Neuronal stem cell (in vitro differentiated cells): Measurements from ENCODE around the gene PRDM15.

ENCODE experiments used
- DNase-seq: peaks from one replicate; pipeline ENCODE4 v3.0.0-alpha.2; 2013; ENCODE audit warnings: low spot score
- H2AFZ ChIP-seq: one replicate; pipeline ENCODE4 v1.6.1; 2013; ENCODE audit warnings: mild to moderate bottlenecking, low read length, inconsistent platforms
- H2AK5ac ChIP-seq: 2 replicates; pipeline ENCODE4 v1.6.1; 2013; ENCODE audit warnings: low read depth, mild to moderate bottlenecking, inconsistent platforms, low read length, moderate library complexity, mixed read lengths
- H2BK120ac ChIP-seq: 2 replicates; pipeline ENCODE4 v1.6.1; 2013; ENCODE audit warnings: low read depth, mild to moderate bottlenecking, inconsistent platforms, low read length, moderate library complexity, mixed read lengths
- H2BK12ac ChIP-seq: one replicate; pipeline ENCODE4 v1.6.1; 2013; ENCODE audit warnings: low read length, inconsistent platforms
- H2BK15ac ChIP-seq: 2 replicates; pipeline ENCODE4 v1.6.1; 2013; ENCODE audit warnings: mild to moderate bottlenecking, low read length, inconsistent platforms, mixed read lengths
- H2BK5ac ChIP-seq: one replicate; pipeline ENCODE4 v1.6.1; 2013; ENCODE audit warnings: inconsistent platforms, mild to moderate bottlenecking, low read length, moderate library complexity
- H3K14ac ChIP-seq: one replicate; pipeline ENCODE4 v1.6.1; 2013; ENCODE audit warnings: low read length, inconsistent platforms
- H3K18ac ChIP-seq: 2 replicates; pipeline ENCODE4 v1.6.1; 2013; ENCODE audit warnings: low read length, inconsistent platforms
- H3K23ac ChIP-seq: 2 replicates; pipeline ENCODE4 v1.6.1; 2013; ENCODE audit warnings: low read depth, mild to moderate bottlenecking, mixed read lengths, low read length, inconsistent platforms; ENCODE audit not compliant: poor library complexity
- H3K27ac ChIP-seq: replicated peaks from 3 replicates; pipeline ENCODE4 v1.5.1; 2013; ENCODE audit warnings: low read length, inconsistent platforms
- H3K27me3 ChIP-seq, 3 experiments: 2 replicates each; pipeline ENCODE4 v1.6.1; 2013; ENCODE audit warnings: low read length in 3 of 3, mild to moderate bottlenecking in 2 of 3, inconsistent platforms in 1 of 3, low read depth in 1 of 3, mixed read lengths in 1 of 3, moderate library complexity in 1 of 3; ENCODE audit not compliant: control insufficient read depth in 3 of 3, insufficient read depth in 3 of 3
- H3K36me3 ChIP-seq, 2 donors: replicated peaks in 1 of 2; 2 replicates each; pipeline ENCODE4 v1.6.1; 2013; ENCODE audit warnings: low read length in 2 of 2; ENCODE audit not compliant: control insufficient read depth in 2 of 2, insufficient read depth in 2 of 2
- H3K4ac ChIP-seq: 2 replicates; pipeline ENCODE4 v1.6.1; 2013; ENCODE audit warnings: inconsistent platforms, mild to moderate bottlenecking, low read length, moderate library complexity
- H3K4me1 ChIP-seq, 2 donors: 1 replicate in 1 of 2; 2 replicates in 1 of 2; pipeline ENCODE4 v1.6.1; 2013; ENCODE audit warnings: low read length in 2 of 2, low read depth in 1 of 2; ENCODE audit not compliant: control insufficient read depth in 2 of 2, insufficient read depth in 1 of 2
- H3K4me2 ChIP-seq: one replicate; pipeline ENCODE4 v1.6.1; 2013; ENCODE audit warnings: mild to moderate bottlenecking, low read length, inconsistent platforms; ENCODE audit not compliant: insufficient read depth, poor library complexity, severe bottlenecking
- H3K4me3 ChIP-seq, 2 donors: 2 replicates each; pipeline ENCODE4 v1.5.1; 2013; ENCODE audit warnings: low read length in 2 of 2, mild to moderate bottlenecking in 2 of 2, inconsistent platforms in 1 of 2, moderate library complexity in 1 of 2
- H3K79me1 ChIP-seq: one replicate; pipeline ENCODE4 v1.6.1; 2013; ENCODE audit warnings: low read depth, mild to moderate bottlenecking, inconsistent platforms, low read length, moderate library complexity
- H3K9ac ChIP-seq: one replicate; pipeline ENCODE4 v1.6.1; 2013; ENCODE audit warnings: mild to moderate bottlenecking, low read depth, low read length, inconsistent platforms; ENCODE audit not compliant: poor library complexity
- H3K9me3 ChIP-seq, 2 donors: replicated peaks in 1 of 2; 2 replicates each; pipeline versions ENCODE3 to v1.6.1; 2013; ENCODE audit warnings: low read length in 2 of 2, mild to moderate bottlenecking in 2 of 2, inconsistent platforms in 1 of 2, low read depth in 1 of 2, mixed read lengths in 1 of 2, moderate library complexity in 1 of 2; ENCODE audit not compliant: control insufficient read depth in 2 of 2, insufficient read depth in 1 of 2
- H4K8ac ChIP-seq: one replicate; pipeline ENCODE4 v1.6.1; 2013; ENCODE audit warnings: low read depth, mild to moderate bottlenecking, inconsistent platforms, low read length, moderate library complexity
- H4K91ac ChIP-seq: one replicate; pipeline ENCODE4 v1.6.1; 2013; ENCODE audit warnings: low read length, low read depth, mild to moderate bottlenecking, inconsistent platforms; ENCODE audit not compliant: poor library complexity
- WGBS, 2 donors: extraction: QIAGEN DNeasy Blood & Tissue Kit; methylation state at CpG; one replicate each; pipeline ENCODE4 v1.1.7; 2013; ENCODE audit warnings: missing lambda C conversion rate in 2 of 2, mixed read lengths in 1 of 2; ENCODE audit not compliant: insufficient read length in 2 of 2, insufficient replicate concordance in 1 of 2; ENCODE audit errors: extremely low coverage in 2 of 2; 5-methylcytosine and 5-hydroxymethylcytosine counted together

Gene PRDM15

GRCh38 chr21:41815652-41816582 lies 63.2 kb downstream of the PRDM15 start:
- Histone ChIP-seq H2AK5ac (peak overlapping the region; percentile 93), H4K91ac (peak overlapping the region; percentile 98), H2BK12ac (no peak overlapping the region), H3K9me3 (no peaks in the 10 kb centered on the region), H2BK5ac (peak overlapping the region; percentile 11), H3K36me3 (peaks cover 4 to 21% of the 10 kb centered on the region in 2 donors), H2BK120ac (no peak overlapping the region), H3K4ac (no peak overlapping the region), H4K8ac (peak overlapping the region; percentile 82), H3K79me1 (peaks cover 2% of the 10 kb centered on the region), H3K4me1 (no peaks in the 10 kb centered on the region), H3K4me3 (peak overlapping the region in 1 of 2 donors; percentile 43), H3K27ac (no peak overlapping the region), H2BK15ac (peak overlapping the region; percentile 78), H3K23ac (peak overlapping the region; percentile 81), H3K27me3 (no peaks in the 10 kb centered on the region), H3K4me2 (no peak overlapping the region), H3K18ac (peak overlapping the region; percentile 52), H3K9ac (peak overlapping the region; percentile 55), H2AFZ (no peak overlapping the region), H3K14ac (peak overlapping the region; percentile 76)
- no CpG with 5 or more reads among the region's 50 CpGs for WGBS, 2 donors
- no peak for DNase-seq

GRCh38 chr21:41813226-41813625 lies 65.9 kb downstream of the PRDM15 start:
- no peak overlapping the region for H2AK5ac ChIP-seq
- H4K8ac ChIP-seq, result no peak overlapping the region
- no peaks in the 10 kb centered on the region for H3K9me3 ChIP-seq
- no peak overlapping the region for H2BK15ac ChIP-seq
- no peak overlapping the region for H3K4me3 ChIP-seq
- no peak overlapping the region for H4K91ac ChIP-seq
- H3K23ac ChIP-seq, result no peak overlapping the region
- peaks cover 10 to 38% of the 10 kb centered on the region in 2 donors for H3K36me3 ChIP-seq
- no peaks in the 10 kb centered on the region for H3K4me1 ChIP-seq
- no peak overlapping the region for H2AFZ ChIP-seq
- H2BK5ac ChIP-seq, result no peak overlapping the region
- no peak overlapping the region for H3K18ac ChIP-seq
- H3K14ac ChIP-seq, result no peak overlapping the region
- H2BK12ac ChIP-seq, result no peak overlapping the region
- H3K4me2 ChIP-seq, result no peak overlapping the region
- H3K9ac ChIP-seq, result no peak overlapping the region
- H3K27ac ChIP-seq, result no peak overlapping the region
- DNase-seq, result no peak
- no peaks in the 10 kb centered on the region for H3K79me1 ChIP-seq
- no peak overlapping the region for H3K4ac ChIP-seq
- no peak overlapping the region for H2BK120ac ChIP-seq
- no peaks in the 10 kb centered on the region for H3K27me3 ChIP-seq
- WGBS, 2 donors, result no CpG with 5 or more reads among the region's 11 CpGs

GRCh38 chr21:41812679-41813078 lies 66.5 kb downstream of the PRDM15 start:
- no peaks in the 10 kb centered on the region for H3K4me1 ChIP-seq
- no peaks in the 10 kb centered on the region for H3K27me3 ChIP-seq
- no peak overlapping the region for H3K4me3 ChIP-seq
- H2BK12ac ChIP-seq, result no peak overlapping the region
- H3K14ac ChIP-seq, result no peak overlapping the region
- no peak overlapping the region for H4K8ac ChIP-seq
- H3K23ac ChIP-seq, result no peak overlapping the region
- no peak overlapping the region for H3K18ac ChIP-seq
- WGBS, 2 donors, result no CpG with 5 or more reads among the region's 13 CpGs
- no peak overlapping the region for H3K4me2 ChIP-seq
- H2BK120ac ChIP-seq, result no peak overlapping the region
- H3K36me3 ChIP-seq, result peaks cover 10 to 40% of the 10 kb centered on the region in 2 donors
- no peak overlapping the region for H2BK5ac ChIP-seq
- H3K9ac ChIP-seq, result no peak overlapping the region
- no peak overlapping the region for H3K27ac ChIP-seq
- DNase-seq, result no peak
- H4K91ac ChIP-seq, result no peak overlapping the region
- H2BK15ac ChIP-seq, result no peak overlapping the region
- no peak overlapping the region for H3K4ac ChIP-seq
- no peaks in the 10 kb centered on the region for H3K9me3 ChIP-seq
- no peak overlapping the region for H2AFZ ChIP-seq
- H2AK5ac ChIP-seq, result peak overlapping the region; percentile 32
- H3K79me1 ChIP-seq, result no peaks in the 10 kb centered on the region

GRCh38 chr21:41810597-41810932 lies 68.6 kb downstream of the PRDM15 start:
- Histone ChIP-seq H2AFZ (no peak overlapping the region), H3K27ac (no peak overlapping the region), H3K23ac (peak overlapping the region; percentile 89), H3K4me3 (no peak overlapping the region), H3K4me2 (no peak overlapping the region), H3K14ac (no peak overlapping the region), H3K9ac (no peak overlapping the region), H2AK5ac (no peak overlapping the region), H4K91ac (no peak overlapping the region), H4K8ac (no peak overlapping the region), H2BK12ac (no peak overlapping the region), H3K27me3 (no peaks in the 10 kb centered on the region), H3K4me1 (no peaks in the 10 kb centered on the region), H3K36me3 (peaks cover 10 to 33% of the 10 kb centered on the region in 2 donors), H3K4ac (no peak overlapping the region), H2BK120ac (no peak overlapping the region), H2BK15ac (no peak overlapping the region), H2BK5ac (no peak overlapping the region), H3K9me3 (peaks cover 0 to 3% of the 10 kb centered on the region in 2 donors), H3K79me1 (no peaks in the 10 kb centered on the region), H3K18ac (no peak overlapping the region)
- DNase-seq, result no peak
- no CpG with 5 or more reads among the region's 13 CpGs for WGBS, 2 donors
